Suprapubic skin (tissue), 4 donors: Measurements from ENCODE around the gene PTPRN2. TPM values are rescaled to one million over a fixed set of nuclear protein-coding genes. Genes with fewer than 3 reads are reported as not detected.

ENCODE experiments used
- DNase-seq, 2 donors: peaks; one replicate each; pipeline ENCODE4 v3.0.0-alpha.2; 2019; ENCODE audit warnings: low spot score in 2 of 2
- H3K27ac ChIP-seq: fragments of 200-600 bp; sonication (generic); one replicate; pipeline ENCODE4 v1.5.1; 2019
- H3K27me3 ChIP-seq: fragments of 200-600 bp; sonication (generic); one replicate; pipeline ENCODE4 v1.5.1; 2019
- H3K36me3 ChIP-seq: fragments of 200-600 bp; sonication (generic); one replicate; pipeline ENCODE4 v1.5.1; 2019
- H3K4me1 ChIP-seq: fragments of 200-600 bp; sonication (generic); one replicate; pipeline ENCODE4 v1.5.1; 2019
- H3K4me3 ChIP-seq: fragments of 200-600 bp; sonication (generic); one replicate; pipeline ENCODE4 v1.5.1; 2019; ENCODE audit warnings: mild to moderate bottlenecking
- H3K9me3 ChIP-seq: fragments of 200-600 bp; sonication (generic); one replicate; pipeline ENCODE4 v1.5.1; 2019
- EP300 ChIP-seq: sonication (generic); formaldehyde crosslinking; IDR thresholded peaks from one replicate; pipeline ENCODE4 v1.6.1; 2017; ENCODE audit warnings: antibody characterized with exemption
- POLR2A ChIP-seq, 2 donors: fragments of 450-650 bp; IDR thresholded peaks; one replicate each; pipeline ENCODE4 v1.6.1; 2017; ENCODE audit warnings: antibody characterized with exemption in 2 of 2, mild to moderate bottlenecking in 2 of 2, moderate library complexity in 2 of 2
- POLR2AphosphoS5 ChIP-seq, 3 donors: sonication (generic); formaldehyde crosslinking; IDR thresholded peaks; one replicate each; pipeline ENCODE4 v1.6.1; 2017; ENCODE audit warnings: antibody characterized with exemption in 3 of 3
- WGBS: methylation state at CpG from one replicate; pipeline ENCODE4 v1.1.5; 2018; 5-methylcytosine and 5-hydroxymethylcytosine counted together
- total RNA-seq, 4 donors: library from RNA; depleted of rRNA; stranded (reverse); fragments of >200 nt; gene quantifications; one replicate each; pipeline ENCODE4 v1.1.0, GENCODE V29; 2016
- TF ChIP-seq, protein P1 (sequence below), 2 donors: fragments of 200-600 bp in 1 of 2; fragments of 450-650 bp in 1 of 2; sonication (generic) in 1 of 2; IDR thresholded peaks; one replicate each; pipeline ENCODE4 v1.5.1; 2016 to 2019; ENCODE audit warnings: antibody characterized with exemption in 2 of 2, mild to moderate bottlenecking in 1 of 2, moderate library complexity in 1 of 2

Gene PTPRN2
- total RNA-seq, 4 donors from 2014 or later = 0.23 to 1.8 (median 1.3) TPM

DNA sequence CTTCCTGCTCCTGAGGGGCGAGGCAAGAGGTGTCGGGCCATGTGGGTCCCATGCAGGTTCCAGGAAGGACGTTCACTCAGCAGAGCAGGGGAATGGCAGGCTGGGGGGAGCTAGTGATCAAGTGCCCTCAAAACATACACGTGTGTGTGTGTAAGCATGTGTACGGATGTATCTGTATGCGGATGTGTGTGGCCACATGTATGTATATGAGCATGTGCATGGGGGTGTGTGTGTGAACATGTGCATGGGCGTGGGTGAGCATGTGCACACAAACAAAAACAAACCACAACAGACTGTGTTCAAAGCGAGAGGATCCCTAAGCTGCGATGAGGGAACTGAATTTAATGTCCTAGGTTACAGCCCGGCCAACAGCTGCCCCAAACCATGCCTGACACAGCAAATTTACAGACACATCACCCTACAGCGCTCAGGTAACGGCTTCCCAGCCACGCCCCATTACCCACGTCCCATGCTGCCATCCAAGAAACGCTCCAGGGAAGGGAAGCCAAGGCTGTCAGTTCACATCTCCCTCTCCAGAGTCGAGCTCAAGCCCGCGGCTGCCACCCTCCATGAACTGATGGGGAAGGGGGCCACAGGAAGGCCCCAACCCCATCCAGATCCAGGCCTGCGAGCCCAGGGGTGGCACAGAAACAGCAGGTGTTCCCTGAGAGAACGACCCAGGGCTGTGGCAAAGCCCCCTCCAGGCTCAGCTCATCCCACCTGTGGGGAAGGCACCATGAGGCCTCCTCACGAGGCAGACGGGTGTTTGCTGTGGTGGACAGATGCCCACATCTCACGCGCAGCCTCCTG, 56.6 kb downstream of the PTPRN2 start:
- 59% methylated on average over 21 of the region's 24 CpGs for WGBS
- Histone ChIP-seq H3K27ac (no peak overlapping the region), H3K27me3 (peaks cover 22% of the 10 kb centered on the region), H3K36me3 (no peaks in the 10 kb centered on the region), H3K4me1 (no peaks in the 10 kb centered on the region), H3K4me3 (no peak overlapping the region), H3K9me3 (no peaks in the 10 kb centered on the region)
- DNase-seq = no peak
- TF ChIP-seq EP300 = no peak
- no peak for TF ChIP-seq POLR2A (IDR thresholded peaks at IDR 0.05)
- no peak for TF ChIP-seq POLR2AphosphoS5 (IDR thresholded peaks at IDR 0.05)
- TF ChIP-seq, protein P1, sequence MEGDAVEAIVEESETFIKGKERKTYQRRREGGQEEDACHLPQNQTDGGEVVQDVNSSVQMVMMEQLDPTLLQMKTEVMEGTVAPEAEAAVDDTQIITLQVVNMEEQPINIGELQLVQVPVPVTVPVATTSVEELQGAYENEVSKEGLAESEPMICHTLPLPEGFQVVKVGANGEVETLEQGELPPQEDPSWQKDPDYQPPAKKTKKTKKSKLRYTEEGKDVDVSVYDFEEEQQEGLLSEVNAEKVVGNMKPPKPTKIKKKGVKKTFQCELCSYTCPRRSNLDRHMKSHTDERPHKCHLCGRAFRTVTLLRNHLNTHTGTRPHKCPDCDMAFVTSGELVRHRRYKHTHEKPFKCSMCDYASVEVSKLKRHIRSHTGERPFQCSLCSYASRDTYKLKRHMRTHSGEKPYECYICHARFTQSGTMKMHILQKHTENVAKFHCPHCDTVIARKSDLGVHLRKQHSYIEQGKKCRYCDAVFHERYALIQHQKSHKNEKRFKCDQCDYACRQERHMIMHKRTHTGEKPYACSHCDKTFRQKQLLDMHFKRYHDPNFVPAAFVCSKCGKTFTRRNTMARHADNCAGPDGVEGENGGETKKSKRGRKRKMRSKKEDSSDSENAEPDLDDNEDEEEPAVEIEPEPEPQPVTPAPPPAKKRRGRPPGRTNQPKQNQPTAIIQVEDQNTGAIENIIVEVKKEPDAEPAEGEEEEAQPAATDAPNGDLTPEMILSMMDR (IDR thresholded peaks at IDR 0.05) = no peak

DNA sequence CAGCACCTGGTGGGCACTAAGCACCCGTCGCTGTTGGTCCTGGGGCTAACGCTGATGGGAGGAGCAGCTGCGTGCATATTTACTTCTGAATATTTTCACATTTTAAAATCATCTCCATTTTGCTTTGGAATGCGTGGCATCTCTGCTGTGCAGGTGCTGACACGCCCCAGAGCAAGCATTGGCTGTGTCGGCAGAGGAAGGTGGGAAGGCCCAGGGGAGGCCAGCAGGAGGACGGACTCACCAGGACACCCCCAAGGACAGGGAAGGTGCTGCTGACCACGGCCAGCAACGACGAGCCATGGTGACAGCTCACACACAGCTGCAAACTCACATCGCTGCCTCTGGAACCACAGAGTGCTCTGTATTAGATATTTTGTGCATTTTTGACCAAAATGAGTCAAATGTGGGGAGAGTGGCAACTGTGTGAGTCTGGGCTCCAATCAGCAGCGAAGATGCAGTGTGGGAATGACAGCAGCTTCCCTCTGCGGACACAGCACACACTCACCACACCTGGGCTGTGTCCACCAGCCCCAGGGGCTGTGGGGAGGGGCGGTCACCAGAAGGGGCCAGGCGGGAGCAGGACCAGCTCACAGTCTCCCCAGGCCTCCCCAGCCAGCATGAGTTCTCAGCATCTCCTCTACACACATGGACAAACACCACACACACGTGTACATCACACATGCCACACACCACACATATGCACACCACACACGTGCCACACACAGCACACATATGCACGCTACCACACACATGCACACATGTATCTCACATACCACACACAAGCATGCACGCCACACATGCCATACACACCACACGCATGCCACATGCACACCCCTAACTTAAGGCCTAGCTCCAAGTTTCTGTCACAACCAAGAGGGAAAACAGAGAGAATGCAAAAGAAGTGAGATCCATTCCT, 58.2 kb downstream of the PTPRN2 start:
- no peak for DNase-seq
- Histone ChIP-seq H3K27me3 (peaks cover 29% of the 10 kb centered on the region), H3K9me3 (no peaks in the 10 kb centered on the region), H3K4me1 (no peaks in the 10 kb centered on the region), H3K27ac (no peak overlapping the region), H3K36me3 (no peaks in the 10 kb centered on the region), H3K4me3 (no peak overlapping the region)
- TF ChIP-seq POLR2A (IDR thresholded peaks at IDR 0.05) = no peak
- no peak for TF ChIP-seq POLR2AphosphoS5 (IDR thresholded peaks at IDR 0.05)
- TF ChIP-seq EP300 = no peak
- TF ChIP-seq, protein P1 (IDR thresholded peaks at IDR 0.05) = no peak
- 61% methylated on average over 18 of the region's 21 CpGs for WGBS

DNA sequence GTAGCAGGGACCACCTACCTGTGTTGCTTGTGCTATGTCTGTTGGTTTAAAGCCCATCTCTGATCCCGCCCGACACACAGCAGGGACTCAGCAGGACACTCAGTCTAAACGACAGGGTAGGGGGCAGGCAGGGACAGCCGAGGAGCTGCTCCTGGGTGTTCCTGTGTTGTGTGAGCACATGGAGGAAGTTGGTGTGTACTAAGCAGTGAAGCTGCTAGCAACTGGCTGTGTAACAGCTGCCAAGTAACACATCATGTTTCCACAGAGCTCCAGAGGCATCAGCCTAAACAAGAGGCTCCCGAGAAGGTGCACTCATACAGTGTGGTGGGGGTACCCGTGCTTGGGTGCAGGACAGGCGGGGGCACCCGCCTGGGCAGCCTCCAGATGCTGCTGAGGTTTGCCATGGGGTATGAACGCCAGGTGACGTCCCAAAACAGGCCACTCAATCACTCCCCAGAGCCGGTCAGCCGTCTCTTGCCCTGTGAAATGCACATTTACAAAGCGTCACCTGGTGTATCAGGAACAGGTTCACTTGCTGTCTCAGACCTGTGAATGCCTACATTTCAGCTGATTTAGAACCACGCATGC, 59.6 kb downstream of the PTPRN2 start:
- Histone ChIP-seq H3K4me1 (no peaks in the 10 kb centered on the region), H3K36me3 (no peaks in the 10 kb centered on the region), H3K9me3 (no peaks in the 10 kb centered on the region), H3K27me3 (peaks cover 24% of the 10 kb centered on the region), H3K27ac (no peak overlapping the region), H3K4me3 (no peak overlapping the region)
- DNase-seq = no peak
- TF ChIP-seq POLR2A (IDR thresholded peaks at IDR 0.05) (no peak), POLR2AphosphoS5 (IDR thresholded peaks at IDR 0.05) (no peak), EP300 (no peak)
- TF ChIP-seq, protein P1 (IDR thresholded peaks at IDR 0.05) = no peak
- WGBS = 57% methylated on average over 6 of the region's 14 CpGs

DNA sequence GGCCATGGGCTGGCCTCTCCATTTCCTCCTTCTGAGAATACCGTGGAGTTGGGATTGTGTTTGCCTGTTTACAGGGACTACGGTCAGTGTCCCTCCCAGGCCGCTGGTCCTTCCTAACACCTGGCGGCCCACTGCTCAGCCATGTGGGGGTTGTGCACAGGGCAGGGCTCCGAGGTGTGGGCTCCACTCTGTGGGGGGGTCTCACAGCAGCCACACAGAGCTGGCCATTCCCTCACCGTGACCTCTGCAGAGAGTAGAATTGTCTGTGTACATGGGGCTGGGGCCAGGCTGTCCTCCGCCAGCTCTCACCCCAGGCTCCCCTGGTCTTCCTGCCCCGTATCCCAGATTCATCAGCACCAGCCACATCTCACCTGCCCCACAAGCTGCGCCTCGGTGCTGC, 60.1 kb downstream of the PTPRN2 start:
- no peak for TF ChIP-seq EP300
- no peak for TF ChIP-seq POLR2A (IDR thresholded peaks at IDR 0.05)
- TF ChIP-seq, protein P1 (IDR thresholded peaks at IDR 0.05) = no peak
- no peak for TF ChIP-seq POLR2AphosphoS5 (IDR thresholded peaks at IDR 0.05)
- no peaks in the 10 kb centered on the region for H3K4me1 ChIP-seq
- peaks cover 24% of the 10 kb centered on the region for H3K27me3 ChIP-seq
- H3K27ac ChIP-seq = no peak overlapping the region
- H3K9me3 ChIP-seq = no peaks in the 10 kb centered on the region
- H3K4me3 ChIP-seq = no peak overlapping the region
- no peaks in the 10 kb centered on the region for H3K36me3 ChIP-seq
- WGBS = 83% methylated on average over 3 of the region's 10 CpGs
- DNase-seq = no peak
